IMR-90 (cell line): Measurements from ENCODE around the gene LEP. TPM values are rescaled to one million over a fixed set of nuclear protein-coding genes. Genes with fewer than 3 reads are reported as not detected.

Experiments
- ATAC-seq: fragments of 200-7000 bp; cut with Tn5 transposase; 2 replicates; pipeline ENCODE4 v1.9.1; 2020; ENCODE audit warnings: low read depth, mild to moderate bottlenecking, moderate library complexity
- BruUV-seq: library from RNA; stranded (reverse); fragments of 400-500 nt; replicated peaks from 2 replicates; lab custom pipeline; 2021; lab: Mats Ljungman, UMichigan
- CTCF ChIA-PET: fragments of 300-600 bp; formaldehyde crosslinking; extraction: SDS; loops from one replicate; lab custom pipeline; 2021; ENCODE audit warnings: antibody characterized with exemption; lab: Yijun Ruan, JAX
- POLR2A ChIA-PET: fragments of 300-600 bp; sonication (Branson Sonifier 250); formaldehyde crosslinking; loops from one replicate; lab custom pipeline; 2022; ENCODE audit warnings: antibody characterized with exemption; ENCODE audit not compliant: unreplicated experiment; lab: Charles Lee
- DNase-seq: peaks from one replicate; pipeline ENCODE4 v3.0.0; 2013
- H2AFZ ChIP-seq: replicated peaks from 2 replicates; pipeline ENCODE3; 2013; ENCODE audit warnings: low read length, mild to moderate bottlenecking; ENCODE audit not compliant: poor library complexity
- H2AK5ac ChIP-seq: 2 replicates; pipeline ENCODE4 v1.6.1; 2013; ENCODE audit warnings: low read depth, low read length, inconsistent platforms
- H2AK9ac ChIP-seq: replicated peaks from 2 replicates; pipeline ENCODE3; 2013; ENCODE audit warnings: mild to moderate bottlenecking, low read depth, low read length, moderate library complexity; ENCODE audit not compliant: poor library complexity
- H2BK120ac ChIP-seq: 2 replicates; pipeline ENCODE4 v1.6.1; 2013; ENCODE audit warnings: low read depth, low read length, inconsistent platforms
- H2BK15ac ChIP-seq: 3 replicates; pipeline ENCODE4 v1.6.1; 2013; ENCODE audit warnings: low read depth, low read length, inconsistent platforms
- H2BK20ac ChIP-seq: 2 replicates; pipeline ENCODE4 v1.6.1; 2013; ENCODE audit warnings: low read depth, mild to moderate bottlenecking, inconsistent platforms, low read length, moderate library complexity
- H2BK5ac ChIP-seq: 2 replicates; pipeline ENCODE4 v1.6.1; 2013; ENCODE audit warnings: mild to moderate bottlenecking, low read depth, low read length, inconsistent platforms; ENCODE audit not compliant: poor library complexity, severe bottlenecking
- H3K14ac ChIP-seq: replicated peaks from 2 replicates; pipeline ENCODE4 v1.6.1; 2013; ENCODE audit warnings: low read depth, low read length, inconsistent platforms
- H3K18ac ChIP-seq: 2 replicates; pipeline ENCODE4 v1.6.1; 2013; ENCODE audit warnings: low read depth, low read length, control low read depth
- H3K23ac ChIP-seq: 2 replicates; pipeline ENCODE4 v1.6.1; 2013; ENCODE audit warnings: low read depth, low read length, inconsistent platforms
- H3K27ac ChIP-seq: 2 replicates; pipeline ENCODE4 v1.5.1; 2013; ENCODE audit warnings: mild to moderate bottlenecking, control low read depth, low read length; ENCODE audit not compliant: insufficient read depth
- H3K27me3 ChIP-seq: 2 replicates; pipeline ENCODE4 v1.6.1; 2013; ENCODE audit warnings: low read length; ENCODE audit not compliant: control insufficient read depth, insufficient read depth
- H3K36me3 ChIP-seq: 2 replicates; pipeline ENCODE4 v1.6.1; 2013; ENCODE audit warnings: low read length, mixed read lengths; ENCODE audit not compliant: control insufficient read depth, insufficient read depth
- H3K4ac ChIP-seq: 2 replicates; pipeline ENCODE4 v1.6.1; 2013; ENCODE audit warnings: low read depth, low read length, inconsistent platforms
- H3K4me1 ChIP-seq: 2 replicates; pipeline ENCODE4 v1.6.1; 2013; ENCODE audit warnings: low read length, mixed read lengths; ENCODE audit not compliant: control insufficient read depth, insufficient read depth
- H3K4me2 ChIP-seq: 2 replicates; pipeline ENCODE4 v1.6.1; 2013; ENCODE audit warnings: low read depth, mild to moderate bottlenecking, control low read depth, low read length, moderate library complexity
- H3K4me3 ChIP-seq: 2 replicates; pipeline ENCODE4 v1.5.1; 2013; ENCODE audit warnings: low read depth, mild to moderate bottlenecking, control low read depth, low read length, moderate library complexity; ENCODE audit not compliant: insufficient read depth
- H3K56ac ChIP-seq: 2 replicates; pipeline ENCODE4 v1.6.1; 2013; ENCODE audit warnings: low read length, inconsistent platforms; ENCODE audit not compliant: insufficient read depth; ENCODE audit errors: extremely low read depth
- H3K79me1 ChIP-seq, 2 experiments: 2 replicates each; pipeline ENCODE4 v1.6.1; 2013; ENCODE audit warnings: low read length in 2 of 2, inconsistent platforms in 1 of 2, low read depth in 1 of 2
- H3K9ac ChIP-seq: 2 replicates; pipeline ENCODE4 v1.6.1; 2013; ENCODE audit warnings: low read depth, low read length, control low read depth
- H3K9me1 ChIP-seq: 2 replicates; pipeline ENCODE4 v1.6.1; 2013; ENCODE audit warnings: low read length, inconsistent platforms; ENCODE audit not compliant: insufficient read depth
- H3K9me3 ChIP-seq: 2 replicates; pipeline ENCODE4 v1.6.1; 2013; ENCODE audit warnings: low read length; ENCODE audit not compliant: control insufficient read depth, insufficient read depth
- H4K20me1 ChIP-seq: 2 replicates; pipeline ENCODE4 v1.6.1; 2013; ENCODE audit warnings: low read length, inconsistent platforms; ENCODE audit not compliant: insufficient read depth
- H4K5ac ChIP-seq: 2 replicates; pipeline ENCODE4 v1.6.1; 2013; ENCODE audit warnings: mild to moderate bottlenecking, low read depth, low read length, control low read depth
- H4K8ac ChIP-seq, 2 experiments: 2 replicates each; pipeline ENCODE4 v1.6.1; 2013; ENCODE audit warnings: low read depth in 2 of 2, low read length in 2 of 2, control low read depth in 1 of 2, inconsistent platforms in 1 of 2
- H4K91ac ChIP-seq: 2 replicates; pipeline ENCODE4 v1.6.1; 2013; ENCODE audit warnings: low read depth, low read length, inconsistent platforms; ENCODE audit not compliant: insufficient read depth
- BHLHE40 ChIP-seq: fragments of 150-350 bp; IDR thresholded peaks from 2 replicates; pipeline ENCODE4 v1.6.1; 2016; ENCODE audit warnings: mild to moderate bottlenecking, low read depth, low read length
- CEBPB ChIP-seq: IDR thresholded peaks from 2 replicates; pipeline ENCODE4 v1.6.1; 2012; ENCODE audit warnings: low read depth, low read length, improper control_type of control experiment
- CHD1 ChIP-seq: IDR thresholded peaks from 2 replicates; pipeline ENCODE4 v1.6.1; 2012; ENCODE audit warnings: low read depth, low read length, improper control_type of control experiment
- CTCF ChIP-seq: conservative IDR thresholded peaks from 2 replicates; pipeline ENCODE4 v1.5.1; 2012; ENCODE audit warnings: mild to moderate bottlenecking, low read depth, low read length, improper control_type of control experiment
- ELK1 ChIP-seq: fragments of 150-350 bp; IDR thresholded peaks from 2 replicates; pipeline ENCODE4 v1.6.1; 2016; ENCODE audit warnings: low read depth, mild to moderate bottlenecking, low read length, moderate library complexity, borderline replicate concordance
- FOS ChIP-seq: fragments of 150-350 bp; IDR thresholded peaks from 2 replicates; pipeline ENCODE4 v1.6.1; 2016; ENCODE audit warnings: low read depth, low read length
- MAFK ChIP-seq: IDR thresholded peaks from 2 replicates; pipeline ENCODE4 v1.6.1; 2012; ENCODE audit warnings: low read depth, low read length, improper control_type of control experiment
- MAZ ChIP-seq: IDR thresholded peaks from 2 replicates; pipeline ENCODE4 v1.6.1; 2012; ENCODE audit warnings: low read depth, mild to moderate bottlenecking, low read length, improper control_type of control experiment, moderate library complexity, borderline replicate concordance
- MXI1 ChIP-seq: IDR thresholded peaks from 2 replicates; pipeline ENCODE4 v1.6.1; 2012; ENCODE audit warnings: low read depth, mild to moderate bottlenecking, low read length, moderate library complexity, borderline replicate concordance
- NFE2L2 ChIP-seq: fragments of 150-350 bp; IDR thresholded peaks from 2 replicates; pipeline ENCODE4 v1.6.1; 2016; ENCODE audit warnings: low read depth, mild to moderate bottlenecking, low read length
- POLR2A ChIP-seq: IDR thresholded peaks from 2 replicates; pipeline ENCODE4 v1.6.1; 2012; ENCODE audit warnings: mild to moderate bottlenecking, low read depth, low read length
- RAD21 ChIP-seq: IDR thresholded peaks from 2 replicates; pipeline ENCODE4 v1.6.1; 2012; ENCODE audit warnings: low read length, improper control_type of control experiment
- RCOR1 ChIP-seq: IDR thresholded peaks from 2 replicates; pipeline ENCODE4 v1.6.1; 2012; ENCODE audit warnings: mild to moderate bottlenecking, low read length, improper control_type of control experiment; ENCODE audit not compliant: insufficient replicate concordance
- RFX5 ChIP-seq: IDR thresholded peaks from 2 replicates; pipeline ENCODE4 v1.8.0; 2012; ENCODE audit warnings: low read depth, mild to moderate bottlenecking, low read length, moderate library complexity
- SMC3 ChIP-seq: fragments of 150-350 bp; IDR thresholded peaks from 2 replicates; pipeline ENCODE4 v1.6.1; 2016; ENCODE audit warnings: low read depth, mild to moderate bottlenecking, antibody characterized with exemption, low read length, moderate library complexity
- USF2 ChIP-seq: fragments of 150-350 bp; IDR thresholded peaks from 2 replicates; pipeline ENCODE4 v1.6.1; 2017; ENCODE audit warnings: mild to moderate bottlenecking, antibody characterized with exemption, low read length, low read depth
- WGBS, 2 experiments: methylation state at CpG; one replicate each; pipeline versions ENCODE4 v1.1.5 to v1.1.7; 2013; ENCODE audit warnings: missing lambda C conversion rate in 2 of 2; ENCODE audit not compliant: insufficient read length in 1 of 2; ENCODE audit errors: extremely low coverage in 2 of 2; 5-methylcytosine and 5-hydroxymethylcytosine counted together
- dilution Hi-C: fragments of 300-500 bp; cut with HindIII; formaldehyde crosslinking; loops from one replicate; pipeline ENCODE4 v1.14.3; 2018; ENCODE audit warnings: low sequenced_read_pairs; ENCODE audit not compliant: unreplicated experiment
- in situ Hi-C: fragments of 300-500 bp; cut with MboI; formaldehyde crosslinking; loops from 3 replicates; pipeline ENCODE4 v1.14.3; 2019; ENCODE audit warnings: low sequenced_read_pairs, inconsistent platforms, mixed read lengths
- intact Hi-C: fragments of 100-400 bp; cut with micrococcal nuclease; formaldehyde crosslinking; loops from 2 replicates; pipeline ENCODE4 v1.10.0; 2022
- polyA plus RNA-seq, 3 experiments: library from polyadenylated mRNA; depleted of rRNA; stranded (reverse); fragments of >200 nt; gene quantifications; 2 replicates each; pipeline ENCODE4 v1.2.3, GENCODE V29; 2012; ENCODE audit warnings: low replicate concordance in 1 of 3
- total RNA-seq: library from RNA; depleted of rRNA; stranded (reverse); fragments of >200 nt; gene quantifications from 2 replicates; pipeline ENCODE4 v1.2.3, GENCODE V29; 2012

Gene LEP
- total and polyA plus RNA-seq, 2 of the 4 experiments (the other 2 are of a cell fraction) = not detected

GRCh38 chr7:128227271-128227670 is 13.8 kb upstream of the LEP start:
- H3K79me1 ChIP-seq = no peaks in the 10 kb centered on the region
- no peak for DNase-seq
- in situ Hi-C loops (no loop called here), dilution Hi-C loops (no loop called here), intact Hi-C loops (no loop called here)
- H2BK120ac ChIP-seq = no peak overlapping the region
- H4K20me1 ChIP-seq = no peaks in the 10 kb centered on the region
- H2BK5ac ChIP-seq = no peak overlapping the region
- H2BK15ac ChIP-seq = no peak overlapping the region
- H2AK9ac ChIP-seq = no peak overlapping the region
- H3K14ac ChIP-seq = no peak overlapping the region
- H3K27ac ChIP-seq = no peak overlapping the region
- no peaks in the 10 kb centered on the region for H3K36me3 ChIP-seq
- no peak overlapping the region for H4K91ac ChIP-seq
- H3K56ac ChIP-seq = no peak overlapping the region
- H3K23ac ChIP-seq = no peak overlapping the region
- H3K27me3 ChIP-seq = peaks cover 53% of the 10 kb centered on the region
- H3K9me3 ChIP-seq = no peaks in the 10 kb centered on the region
- H3K4me3 ChIP-seq = no peak overlapping the region
- peaks cover 9% of the 10 kb centered on the region for H3K9me1 ChIP-seq
- 75% methylated on average over 2 of the region's 3 CpGs; no CpG with 5 or more reads in 1 of the 2 experiments for WGBS, 2 experiments
- no peak overlapping the region for H3K9ac ChIP-seq
- no peak overlapping the region for H4K8ac ChIP-seq
- no peak overlapping the region for H2BK20ac ChIP-seq
- BruUV-seq = no TSS peak
- ChIA-PET CTCF (no interaction called here), POLR2A (no interaction called here)
- no peak overlapping the region for H3K18ac ChIP-seq
- no peak overlapping the region for H2AK5ac ChIP-seq
- H3K4ac ChIP-seq = no peak overlapping the region
- H3K4me1 ChIP-seq = no peaks in the 10 kb centered on the region
- H3K4me2 ChIP-seq = no peak overlapping the region
- no peak overlapping the region for H2AFZ ChIP-seq
- TF ChIP-seq CTCF (no peak), MXI1 (no peak), NFE2L2 (no peak), FOS (no peak), USF2 (no peak), ELK1 (no peak), SMC3 (no peak), CHD1 (no peak), MAZ (no peak), RFX5 (no peak), MAFK (no peak), BHLHE40 (no peak), RAD21 (no peak), CEBPB (no peak), POLR2A (no peak), RCOR1 (no peak)
- no peak overlapping the region for H4K5ac ChIP-seq
- no peak for ATAC-seq
